PFSK-1 (cell line): ENCODE measurements around the gene WDR33.

Experiments used
- POLR2AphosphoS5 ChIP-seq: IDR thresholded peaks from 2 replicates; pipeline ENCODE4 v1.6.1; 2012; ENCODE audit warnings: low read depth, mild to moderate bottlenecking, control low read depth, low read length, moderate library complexity
- TF ChIP-seq, protein P1 (sequence below), 2 experiments: IDR thresholded peaks; 2 replicates each; pipeline versions ENCODE4 v1.6.1 to v1.8.0; 2011 to 2012; ENCODE audit warnings: low read depth in 2 of 2, low read length in 2 of 2, control low read depth in 1 of 2, inconsistent platforms in 1 of 2, mild to moderate bottlenecking in 1 of 2, moderate library complexity in 1 of 2; ENCODE audit not compliant: insufficient read depth in 1 of 2

DNA sequence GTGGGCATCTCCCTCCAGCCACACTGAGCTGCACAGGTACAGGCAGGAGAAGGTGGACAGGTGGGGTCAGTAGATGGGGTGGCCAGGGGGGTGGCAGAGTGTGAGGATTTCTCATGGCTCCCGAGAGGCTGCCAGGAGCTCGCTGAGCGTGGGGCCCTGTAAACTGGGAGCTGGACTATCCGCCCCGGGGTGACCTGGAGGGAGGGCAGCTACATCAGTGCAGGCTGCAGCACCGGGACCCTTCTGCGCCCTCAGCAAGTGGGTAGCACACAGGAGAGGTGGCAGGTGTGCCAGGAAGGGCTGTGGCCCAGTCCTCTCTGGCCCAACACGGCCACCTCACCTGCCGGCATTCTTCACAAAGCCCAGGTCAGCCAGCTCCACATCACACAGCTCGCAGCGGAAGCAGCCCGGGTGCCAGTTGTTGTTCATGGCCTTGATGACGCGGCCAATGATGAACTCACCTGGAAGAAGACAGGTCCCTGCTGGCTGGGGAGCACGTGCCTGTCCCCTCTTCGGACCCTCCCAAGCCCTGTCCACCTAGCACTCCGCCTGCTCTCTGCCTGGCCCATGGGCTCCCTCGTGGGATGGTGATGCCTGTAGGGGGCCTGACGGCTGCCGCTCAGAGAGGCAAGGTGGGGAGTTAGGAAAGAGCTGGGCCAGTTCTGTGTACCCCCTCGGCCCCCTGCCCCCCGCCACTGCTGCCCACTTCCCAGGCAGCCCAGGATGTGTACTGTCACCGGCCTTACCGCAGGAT, 156.7 kb downstream of the WDR33 start:
- TF ChIP-seq, protein P1, sequence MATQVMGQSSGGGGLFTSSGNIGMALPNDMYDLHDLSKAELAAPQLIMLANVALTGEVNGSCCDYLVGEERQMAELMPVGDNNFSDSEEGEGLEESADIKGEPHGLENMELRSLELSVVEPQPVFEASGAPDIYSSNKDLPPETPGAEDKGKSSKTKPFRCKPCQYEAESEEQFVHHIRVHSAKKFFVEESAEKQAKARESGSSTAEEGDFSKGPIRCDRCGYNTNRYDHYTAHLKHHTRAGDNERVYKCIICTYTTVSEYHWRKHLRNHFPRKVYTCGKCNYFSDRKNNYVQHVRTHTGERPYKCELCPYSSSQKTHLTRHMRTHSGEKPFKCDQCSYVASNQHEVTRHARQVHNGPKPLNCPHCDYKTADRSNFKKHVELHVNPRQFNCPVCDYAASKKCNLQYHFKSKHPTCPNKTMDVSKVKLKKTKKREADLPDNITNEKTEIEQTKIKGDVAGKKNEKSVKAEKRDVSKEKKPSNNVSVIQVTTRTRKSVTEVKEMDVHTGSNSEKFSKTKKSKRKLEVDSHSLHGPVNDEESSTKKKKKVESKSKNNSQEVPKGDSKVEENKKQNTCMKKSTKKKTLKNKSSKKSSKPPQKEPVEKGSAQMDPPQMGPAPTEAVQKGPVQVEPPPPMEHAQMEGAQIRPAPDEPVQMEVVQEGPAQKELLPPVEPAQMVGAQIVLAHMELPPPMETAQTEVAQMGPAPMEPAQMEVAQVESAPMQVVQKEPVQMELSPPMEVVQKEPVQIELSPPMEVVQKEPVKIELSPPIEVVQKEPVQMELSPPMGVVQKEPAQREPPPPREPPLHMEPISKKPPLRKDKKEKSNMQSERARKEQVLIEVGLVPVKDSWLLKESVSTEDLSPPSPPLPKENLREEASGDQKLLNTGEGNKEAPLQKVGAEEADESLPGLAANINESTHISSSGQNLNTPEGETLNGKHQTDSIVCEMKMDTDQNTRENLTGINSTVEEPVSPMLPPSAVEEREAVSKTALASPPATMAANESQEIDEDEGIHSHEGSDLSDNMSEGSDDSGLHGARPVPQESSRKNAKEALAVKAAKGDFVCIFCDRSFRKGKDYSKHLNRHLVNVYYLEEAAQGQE (IDR thresholded peaks at IDR 0.05; ENCODE audit: insufficient read depth in 1 of 2, low read depth in 2 of 2, low read length in 2 of 2) = no peak
- no peak for TF ChIP-seq POLR2AphosphoS5
